NOMO-1 treated with DMSO at 0.1 percent for 48 hours (cell line): ENCODE data around the gene SIDT2.
"Not testable (repeated sequence)": the region's sequence is repeated elsewhere in the genome, so short reads cannot be mapped to it uniquely, and the experiment has no call there.

Experiments
- DNase-seq: peaks from one replicate; lab custom pipeline; 2025; ENCODE audit not compliant: unreplicated experiment; lab: John Stamatoyannopoulos, UW

Gene SIDT2

GRCh38 chr11:117202386-117203068, 24.0 kb downstream of the SIDT2 start:
- no peak for DNase-seq

- no peak for DNase-seq
Measured at GRCh38 chr11:117203069-117203407, 24.5 kb downstream of the SIDT2 start.

GRCh38 chr11:117204283-117205080, 25.9 kb downstream of the SIDT2 start:
- no peak for DNase-seq

GRCh38 chr11:117205211-117205818, 26.8 kb downstream of the SIDT2 start:
- DNase-seq = no peak

GRCh38 chr11:117206111-117206510, 27.6 kb downstream of the SIDT2 start:
- DNase-seq = not testable (repeated sequence)

- not testable (repeated sequence) for DNase-seq
Measured at GRCh38 chr11:117206859-117207258, 28.3 kb downstream of the SIDT2 start.

GRCh38 chr11:117207481-117207880, 28.9 kb downstream of the SIDT2 start:
- not testable (repeated sequence) for DNase-seq

GRCh38 chr11:117208710-117209109, 30.2 kb downstream of the SIDT2 start:
- DNase-seq = not testable (repeated sequence)

- DNase-seq = not testable (repeated sequence)
Measured at GRCh38 chr11:117209351-117210125, 31.0 kb downstream of the SIDT2 start.

GRCh38 chr11:117210620-117211019, 32.1 kb downstream of the SIDT2 start:
- no peak for DNase-seq

GRCh38 chr11:117212697-117213355, 34.3 kb downstream of the SIDT2 start:
- no peak for DNase-seq

GRCh38 chr11:117214404-117215110, 36.0 kb downstream of the SIDT2 start:
- DNase-seq = no peak

GRCh38 chr11:117217141-117218084, 38.9 kb downstream of the SIDT2 start:
- no peak for DNase-seq

GRCh38 chr11:117218133-117218915, 39.8 kb downstream of the SIDT2 start:
- DNase-seq = no peak

GRCh38 chr11:117219001-117219400, 40.5 kb downstream of the SIDT2 start:
- no peak for DNase-seq

GRCh38 chr11:117219455-117219854, 40.9 kb downstream of the SIDT2 start:
- DNase-seq = no peak

GRCh38 chr11:117219995-117220394, 41.5 kb downstream of the SIDT2 start:
- DNase-seq = no peak

- no peak for DNase-seq
Measured at GRCh38 chr11:117220568-117220967, 42.0 kb downstream of the SIDT2 start.
